DOHH2 (cell line): Measurements from ENCODE around the gene MARCHF6.

Experiments
- H3F3A ChIP-seq: fragments of 200-600 bp; sonication (generic), shearing (Covaris generic); 2 replicates; pipeline ENCODE4 v1.6.0; 2016; ENCODE audit warnings: antibody characterized with exemption, mild to moderate bottlenecking; ENCODE audit not compliant: control insufficient read depth, insufficient read depth
- H3K27ac ChIP-seq: fragments of 200-600 bp; sonication (generic); 2 replicates; pipeline ENCODE4 v1.5.1; 2014; ENCODE audit warnings: low read depth, mild to moderate bottlenecking, low read length, moderate library complexity
- H3K27me3 ChIP-seq: fragments of 200-600 bp; sonication (generic); 2 replicates; pipeline ENCODE4 v1.6.1; 2014; ENCODE audit warnings: mild to moderate bottlenecking, low read length, mixed read lengths; ENCODE audit not compliant: control insufficient read depth
- H3K36me3 ChIP-seq: fragments of 200-600 bp; sonication (generic); 2 replicates; pipeline ENCODE4 v1.6.1; 2014; ENCODE audit warnings: mild to moderate bottlenecking, low read length, moderate library complexity, mixed read lengths; ENCODE audit not compliant: control insufficient read depth
- H3K4me1 ChIP-seq: fragments of 200-600 bp; sonication (generic); 2 replicates; pipeline ENCODE4 v1.6.1; 2014; ENCODE audit warnings: mild to moderate bottlenecking, low read length, mixed read lengths; ENCODE audit not compliant: control insufficient read depth
- H3K4me2 ChIP-seq: fragments of 200-600 bp; sonication (generic); 2 replicates; pipeline ENCODE4 v1.6.0; 2014; ENCODE audit warnings: mild to moderate bottlenecking, low read length, moderate library complexity
- H3K4me3 ChIP-seq: fragments of 200-600 bp; sonication (generic); 2 replicates; pipeline ENCODE4 v1.5.1; 2014; ENCODE audit warnings: mild to moderate bottlenecking, low read length, mixed read lengths
- H3K79me2 ChIP-seq: fragments of 200-600 bp; sonication (generic); 2 replicates; pipeline ENCODE4 v1.6.1; 2014; ENCODE audit warnings: mild to moderate bottlenecking, low read length, mixed read lengths; ENCODE audit not compliant: control insufficient read depth
- H3K9me2 ChIP-seq: fragments of 200-600 bp; sonication (generic); replicated peaks from 2 replicates; pipeline ENCODE4 v1.6.1; 2014; ENCODE audit warnings: mild to moderate bottlenecking, low read length, mixed read lengths; ENCODE audit not compliant: control insufficient read depth
- H3K9me3 ChIP-seq: fragments of 200-600 bp; sonication (generic); 2 replicates; pipeline ENCODE4 v1.6.1; 2014; ENCODE audit warnings: antibody characterized with exemption, low read length, mixed read lengths; ENCODE audit not compliant: control insufficient read depth, insufficient read depth
- H4K20me1 ChIP-seq: fragments of 200-600 bp; sonication (generic); 2 replicates; pipeline ENCODE4 v1.6.0; 2014; ENCODE audit warnings: low read depth, mild to moderate bottlenecking, antibody characterized with exemption, low read length, moderate library complexity; ENCODE audit not compliant: control insufficient read depth, insufficient read depth
- CTCF ChIP-seq: fragments of 200-600 bp; sonication (generic); IDR thresholded peaks from one replicate; pipeline ENCODE4 v1.5.1; 2014; ENCODE audit warnings: antibody characterized with exemption, mild to moderate bottlenecking, low read depth, low read length; ENCODE audit not compliant: poor library complexity, severe bottlenecking
- EZH2phosphoT487 ChIP-seq: fragments of 200-600 bp; sonication (generic); IDR thresholded peaks from 2 replicates; pipeline ENCODE4 v1.6.1; 2017; ENCODE audit warnings: borderline replicate concordance, mild to moderate bottlenecking, antibody characterized with exemption, low read length, moderate library complexity, mixed read lengths

The MARCHF6 gene

DNA sequence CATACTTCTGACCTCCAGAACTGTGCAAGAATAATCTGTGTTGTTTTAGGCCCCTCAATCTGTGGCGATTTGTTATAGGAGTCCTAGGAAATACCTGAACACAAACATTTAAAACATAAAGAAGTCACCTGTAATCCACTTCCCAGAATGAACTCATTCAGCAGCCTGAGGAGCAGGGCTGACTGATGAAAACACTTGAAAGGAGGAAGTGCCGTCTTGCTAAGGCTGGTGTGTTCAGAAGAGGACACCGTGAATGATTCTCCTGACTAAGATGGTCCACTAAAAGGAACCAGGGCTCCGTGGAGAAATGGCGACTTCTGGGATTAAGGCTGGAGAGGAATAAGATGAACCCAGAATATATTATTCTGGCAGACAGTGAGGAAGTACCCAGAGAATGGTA is 18.7 kb upstream of the MARCHF6 start:
- peaks cover 5% of the 10 kb centered on the region for H3K4me1 ChIP-seq
- no peaks in the 10 kb centered on the region for H3K9me3 ChIP-seq
- H3K36me3 ChIP-seq, result no peaks in the 10 kb centered on the region
- H4K20me1 ChIP-seq, result no peaks in the 10 kb centered on the region
- H3K4me3 ChIP-seq, result no peak overlapping the region
- peaks cover 42% of the 10 kb centered on the region for H3K27me3 ChIP-seq
- H3K4me2 ChIP-seq, result no peak overlapping the region
- no peak for TF ChIP-seq EZH2phosphoT487
- TF ChIP-seq CTCF, result no peak
- H3K9me2 ChIP-seq, result no peaks in the 10 kb centered on the region
- no peaks in the 10 kb centered on the region for H3K79me2 ChIP-seq
- H3K27ac ChIP-seq, result no peak overlapping the region
- H3F3A ChIP-seq, result no peaks in the 10 kb centered on the region

DNA sequence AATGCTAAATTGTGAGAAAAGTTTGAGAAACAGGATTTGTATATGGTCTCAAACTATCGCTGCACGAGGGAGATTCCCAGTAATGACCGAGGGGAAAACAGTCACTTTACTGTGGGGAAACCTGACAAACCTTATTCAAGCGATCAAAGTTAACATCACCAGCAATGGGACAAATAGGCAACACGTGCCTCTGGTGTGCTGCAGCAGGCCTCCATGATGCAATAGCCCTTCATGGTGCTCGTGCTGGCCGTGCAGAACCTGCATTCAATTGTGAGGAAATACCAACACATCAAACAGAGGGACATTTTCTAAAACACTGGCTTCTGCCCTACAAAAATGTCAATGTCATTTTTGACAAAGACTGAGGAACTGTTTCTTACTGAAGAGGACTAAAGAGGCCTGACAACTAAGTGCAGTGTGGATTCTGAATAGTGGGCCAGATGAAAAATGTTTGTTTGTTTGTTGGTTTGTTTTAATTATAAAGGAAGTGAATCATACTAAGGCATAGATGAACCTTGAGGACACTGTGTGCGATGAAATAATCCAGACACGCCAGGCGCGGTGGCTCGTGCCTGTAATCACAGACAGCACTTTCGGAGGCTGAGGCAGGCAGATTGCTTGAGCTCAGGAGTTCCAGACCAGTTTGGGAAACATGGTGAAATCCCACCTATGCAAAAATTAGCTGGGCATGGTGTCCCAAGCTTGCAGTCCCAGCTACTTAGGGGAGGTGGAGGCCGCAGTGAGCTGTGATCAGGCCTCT is 17.6 kb upstream of the MARCHF6 start:
- Histone ChIP-seq H3K4me2 (no peak overlapping the region), H3K27ac (no peak overlapping the region), H3F3A (no peaks in the 10 kb centered on the region), H3K27me3 (peaks cover 32% of the 10 kb centered on the region), H3K9me2 (no peaks in the 10 kb centered on the region), H3K9me3 (no peaks in the 10 kb centered on the region), H3K36me3 (no peaks in the 10 kb centered on the region), H3K79me2 (no peaks in the 10 kb centered on the region), H3K4me3 (no peak overlapping the region), H3K4me1 (peaks cover 5% of the 10 kb centered on the region), H4K20me1 (no peaks in the 10 kb centered on the region)
- TF ChIP-seq EZH2phosphoT487 (no peak), CTCF (no peak)

DNA sequence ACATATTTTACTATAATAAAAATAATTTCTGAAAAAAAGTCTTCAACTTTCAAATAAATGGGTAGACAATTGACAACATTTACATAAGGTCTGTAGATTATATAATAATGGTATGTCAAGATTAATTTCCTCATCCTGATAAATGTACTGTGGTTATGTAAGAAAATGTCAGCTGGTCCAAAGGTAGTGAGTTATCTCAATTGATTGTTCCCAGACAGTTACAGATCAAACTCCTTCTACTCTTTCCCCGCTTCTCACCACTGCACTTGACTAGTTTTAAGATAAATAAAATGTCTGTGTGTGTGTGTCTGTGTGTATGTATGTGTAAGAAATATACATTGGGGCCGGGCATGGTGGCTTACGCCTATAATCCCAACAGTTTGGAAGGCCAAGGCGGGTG is 16.4 kb upstream of the MARCHF6 start:
- no peaks in the 10 kb centered on the region for H3K9me2 ChIP-seq
- no peak overlapping the region for H3K4me2 ChIP-seq
- no peak overlapping the region for H3K27ac ChIP-seq
- H3K9me3 ChIP-seq, result no peaks in the 10 kb centered on the region
- no peaks in the 10 kb centered on the region for H3K79me2 ChIP-seq
- H3K4me1 ChIP-seq, result peaks cover 5% of the 10 kb centered on the region
- no peaks in the 10 kb centered on the region for H3K36me3 ChIP-seq
- H3K27me3 ChIP-seq, result peaks cover 20% of the 10 kb centered on the region
- H3F3A ChIP-seq, result no peaks in the 10 kb centered on the region
- no peak overlapping the region for H3K4me3 ChIP-seq
- TF ChIP-seq CTCF (no peak), EZH2phosphoT487 (no peak)
- no peaks in the 10 kb centered on the region for H4K20me1 ChIP-seq
